Upper lobe of right lung (tissue), 1 donor: ENCODE measurements around the gene TMEM163. TPM values are rescaled to one million over a fixed set of nuclear protein-coding genes. Genes with fewer than 3 reads are reported as not detected.
"Not testable (repeated sequence)": the region's sequence is repeated elsewhere in the genome, so short reads cannot be mapped to it uniquely, and the experiment has no call there.

Experiments
- ATAC-seq: fragments of 200-7000 bp; cut with Tn5 transposase; one replicate; pipeline ENCODE4 v1.9.1; 2020; ENCODE audit warnings: mild to moderate bottlenecking, moderate library complexity
- DNase-seq: peaks from one replicate; pipeline ENCODE4 v3.0.0-alpha.2; 2020
- H3K27ac ChIP-seq: fragments of 200-600 bp; one replicate; pipeline ENCODE4 v1.8.0; 2022
- H3K27me3 ChIP-seq: fragments of 200-600 bp; one replicate; pipeline ENCODE4 v1.8.0; 2022; ENCODE audit warnings: mild to moderate bottlenecking
- H3K36me3 ChIP-seq: fragments of 200-600 bp; one replicate; pipeline ENCODE4 v1.8.0; 2022
- H3K4me1 ChIP-seq: fragments of 200-600 bp; one replicate; pipeline ENCODE4 v1.8.0; 2022
- H3K4me3 ChIP-seq: fragments of 200-600 bp; one replicate; pipeline ENCODE4 v1.8.0; 2022; ENCODE audit warnings: mild to moderate bottlenecking
- H3K9me3 ChIP-seq: fragments of 200-600 bp; one replicate; pipeline ENCODE4 v1.8.0; 2022
- CTCF ChIP-seq: fragments of 200-600 bp; IDR thresholded peaks from one replicate; pipeline ENCODE4 v1.8.0; 2022; ENCODE audit warnings: antibody characterized with exemption
- intact Hi-C: fragments of 100-400 bp; cut with DNase I; formaldehyde crosslinking; loops from one replicate; pipeline ENCODE4 v1.11.0; 2022
- total RNA-seq: library from RNA; stranded (reverse); fragmentation: NEBNext Ultra II Directional; extraction: Animal tissue kit (Norgen Biotek cat#: 25700); gene quantifications from one replicate; pipeline ENCODE4 v1.2.1, GENCODE V29; 2021
- donor health status: DM: no; HTN: yes; CAD: no; lungs with severe emphysema.

Gene TMEM163
- total RNA-seq, 1 donor from 2014 or later, result 34.6 TPM

- no peaks in the 10 kb centered on the region for H3K9me3 ChIP-seq
- no peak overlapping the region for H3K4me3 ChIP-seq
- no peaks in the 10 kb centered on the region for H3K27me3 ChIP-seq
- DNase-seq (no peak), ATAC-seq (no peak)
- TF ChIP-seq CTCF, result no peak
- no peaks in the 10 kb centered on the region for H3K36me3 ChIP-seq
- intact Hi-C loops, result no loop called here
- no peak overlapping the region for H3K27ac ChIP-seq
- no peaks in the 10 kb centered on the region for H3K4me1 ChIP-seq
These were observed 43.7 kb upstream of the TMEM163 start for GRCh38 chr2:134762508-134762907.

GRCh38 chr2:134760385-134760784 is 41.6 kb upstream of the TMEM163 start:
- Histone ChIP-seq H3K4me1 (no peaks in the 10 kb centered on the region), H3K9me3 (no peaks in the 10 kb centered on the region), H3K27ac (no peak overlapping the region), H3K36me3 (no peaks in the 10 kb centered on the region), H3K4me3 (no peak overlapping the region), H3K27me3 (no peaks in the 10 kb centered on the region)
- TF ChIP-seq CTCF, result no peak
- no peak for ATAC-seq
- no peak for DNase-seq
- intact Hi-C loops, result no loop called here

- TF ChIP-seq CTCF, result no peak
- H3K9me3 ChIP-seq, result no peaks in the 10 kb centered on the region
- H3K27me3 ChIP-seq, result no peaks in the 10 kb centered on the region
- no peaks in the 10 kb centered on the region for H3K36me3 ChIP-seq
- intact Hi-C loops, result no loop called here
- H3K4me3 ChIP-seq, result no peak overlapping the region
- H3K4me1 ChIP-seq, result no peaks in the 10 kb centered on the region
- H3K27ac ChIP-seq, result no peak overlapping the region
- ATAC-seq (peak; percentile 50), DNase-seq (no peak)
These were observed 39.8 kb upstream of the TMEM163 start for GRCh38 chr2:134758633-134759032.

GRCh38 chr2:134751981-134752380 is 33.2 kb upstream of the TMEM163 start:
- H3K4me1 ChIP-seq, DNase-seq, H3K9me3 ChIP-seq, ATAC-seq, H3K27ac ChIP-seq, H3K27me3 ChIP-seq, H3K36me3 ChIP-seq, intact Hi-C loops, H3K4me3 ChIP-seq: not testable (repeated sequence)

GRCh38 chr2:134745546-134745945 is 26.7 kb upstream of the TMEM163 start:
- Histone ChIP-seq H3K36me3 (no peaks in the 10 kb centered on the region), H3K4me3 (no peak overlapping the region), H3K9me3 (no peaks in the 10 kb centered on the region), H3K27me3 (no peaks in the 10 kb centered on the region), H3K27ac (no peak overlapping the region), H3K4me1 (no peaks in the 10 kb centered on the region)
- no peak for ATAC-seq
- no peak for TF ChIP-seq CTCF
- intact Hi-C loops, result no loop called here
- DNase-seq, result no peak

GRCh38 chr2:134745023-134745422 is 26.2 kb upstream of the TMEM163 start:
- no peak for ATAC-seq
- Histone ChIP-seq H3K4me3 (no peak overlapping the region), H3K27me3 (no peaks in the 10 kb centered on the region), H3K36me3 (no peaks in the 10 kb centered on the region), H3K27ac (no peak overlapping the region), H3K9me3 (no peaks in the 10 kb centered on the region), H3K4me1 (no peaks in the 10 kb centered on the region)
- intact Hi-C loops, result no loop called here
- TF ChIP-seq CTCF, result no peak
- no peak for DNase-seq
